Stomach smooth muscle (tissue), 2 donors: ENCODE measurements around the gene ZBTB16.

ENCODE experiments used
- H3K27ac ChIP-seq: one replicate; pipeline ENCODE4 v1.7.0; 2013; ENCODE audit warnings: mild to moderate bottlenecking, low read length, inconsistent platforms
- H3K27me3 ChIP-seq, 2 donors: one replicate each; pipeline ENCODE4 v1.7.0; 2013; ENCODE audit warnings: low read length in 2 of 2; ENCODE audit not compliant: insufficient read depth in 2 of 2, control insufficient read depth in 1 of 2
- H3K36me3 ChIP-seq, 2 donors: one replicate each; pipeline ENCODE4 v1.7.0; 2013; ENCODE audit warnings: low read length in 2 of 2; ENCODE audit not compliant: control insufficient read depth in 2 of 2, insufficient read depth in 2 of 2
- H3K4me1 ChIP-seq: one replicate; pipeline ENCODE4 v1.7.0; 2013; ENCODE audit warnings: low read length; ENCODE audit not compliant: control insufficient read depth, insufficient read depth
- H3K4me3 ChIP-seq, 2 donors: one replicate each; pipeline ENCODE4 v1.7.0; 2013; ENCODE audit warnings: low read length in 2 of 2
- H3K9ac ChIP-seq, 2 donors: one replicate each; pipeline ENCODE4 v1.7.0; 2013; ENCODE audit warnings: low read length in 2 of 2, mild to moderate bottlenecking in 1 of 2
- H3K9me3 ChIP-seq, 2 donors: one replicate each; pipeline ENCODE4 v1.7.0; 2013; ENCODE audit warnings: low read length in 2 of 2; ENCODE audit not compliant: control insufficient read depth in 2 of 2
- donor health status: healthy.
- donor health status: Pancreatic carcinoma.

Gene ZBTB16

GRCh38 chr11:114063829-114064201 lies 4.3 kb downstream of the ZBTB16 start:
- no peaks in the 10 kb centered on the region for H3K27me3 ChIP-seq
- no peak overlapping the region for H3K9ac ChIP-seq
- H3K9me3 ChIP-seq, result no peaks in the 10 kb centered on the region
- H3K4me1 ChIP-seq, result peaks cover 64% of the 10 kb centered on the region
- H3K36me3 ChIP-seq, result peaks cover 39 to 48% of the 10 kb centered on the region in 2 donors
- H3K4me3 ChIP-seq, result peak overlapping the region in 1 of 2 donors; percentile 62
- peak overlapping the region; percentile 100 for H3K27ac ChIP-seq

GRCh38 chr11:114064216-114064615 lies 4.7 kb downstream of the ZBTB16 start:
- H3K36me3 ChIP-seq, result peaks cover 39 to 50% of the 10 kb centered on the region in 2 donors
- peak overlapping the region in 1 of 2 donors; percentile 21 for H3K9ac ChIP-seq
- peaks cover 64% of the 10 kb centered on the region for H3K4me1 ChIP-seq
- H3K27me3 ChIP-seq, result no peaks in the 10 kb centered on the region
- H3K9me3 ChIP-seq, result no peaks in the 10 kb centered on the region
- no peak overlapping the region for H3K27ac ChIP-seq
- peak overlapping the region in 1 of 2 donors; percentile 62 for H3K4me3 ChIP-seq

- peaks cover 64% of the 10 kb centered on the region for H3K4me1 ChIP-seq
- no peaks in the 10 kb centered on the region for H3K27me3 ChIP-seq
- H3K4me3 ChIP-seq, result peak overlapping the region; percentile 52 to 62
- H3K27ac ChIP-seq, result no peak overlapping the region
- H3K36me3 ChIP-seq, result peaks cover 39 to 50% of the 10 kb centered on the region in 2 donors
- no peak overlapping the region for H3K9ac ChIP-seq
- H3K9me3 ChIP-seq, result no peaks in the 10 kb centered on the region
Observed at GRCh38 chr11:114065094-114065493, 5.6 kb downstream of the ZBTB16 start.

GRCh38 chr11:114066046-114066648 lies 6.6 kb downstream of the ZBTB16 start:
- Histone ChIP-seq H3K27ac (peak overlapping the region; percentile 18), H3K27me3 (no peaks in the 10 kb centered on the region), H3K36me3 (peaks cover 39 to 53% of the 10 kb centered on the region in 2 donors), H3K4me1 (peaks cover 67% of the 10 kb centered on the region), H3K9ac (no peak overlapping the region), H3K4me3 (peak overlapping the region; percentile 20 to 62), H3K9me3 (no peaks in the 10 kb centered on the region)

- H3K4me3 ChIP-seq, result peak overlapping the region in 1 of 2 donors; percentile 29
- H3K9me3 ChIP-seq, result no peaks in the 10 kb centered on the region
- no peak overlapping the region for H3K9ac ChIP-seq
- no peak overlapping the region for H3K27ac ChIP-seq
- peaks cover 36 to 48% of the 10 kb centered on the region in 2 donors for H3K36me3 ChIP-seq
- no peaks in the 10 kb centered on the region for H3K27me3 ChIP-seq
- peaks cover 74% of the 10 kb centered on the region for H3K4me1 ChIP-seq
Observed at GRCh38 chr11:114068327-114068726, 8.8 kb downstream of the ZBTB16 start.

- no peak overlapping the region for H3K4me3 ChIP-seq
- no peak overlapping the region for H3K27ac ChIP-seq
- H3K27me3 ChIP-seq, result no peaks in the 10 kb centered on the region
- H3K36me3 ChIP-seq, result peaks cover 16 to 32% of the 10 kb centered on the region in 2 donors
- peaks cover 65% of the 10 kb centered on the region for H3K4me1 ChIP-seq
- H3K9ac ChIP-seq, result no peak overlapping the region
- H3K9me3 ChIP-seq, result no peaks in the 10 kb centered on the region
Observed at GRCh38 chr11:114070464-114071139, 11.1 kb downstream of the ZBTB16 start.

GRCh38 chr11:114073007-114073827 lies 13.7 kb downstream of the ZBTB16 start:
- H3K27me3 ChIP-seq, result no peaks in the 10 kb centered on the region
- H3K27ac ChIP-seq, result no peak overlapping the region
- peaks cover 9 to 24% of the 10 kb centered on the region in 2 donors for H3K36me3 ChIP-seq
- H3K9ac ChIP-seq, result no peak overlapping the region
- H3K4me1 ChIP-seq, result peaks cover 66% of the 10 kb centered on the region
- H3K9me3 ChIP-seq, result no peaks in the 10 kb centered on the region
- peak overlapping the region in 1 of 2 donors; percentile 3 for H3K4me3 ChIP-seq

GRCh38 chr11:114073828-114074381 lies 14.4 kb downstream of the ZBTB16 start:
- H3K4me3 ChIP-seq, result peak overlapping the region in 1 of 2 donors; percentile 3
- H3K36me3 ChIP-seq, result peaks cover 5 to 20% of the 10 kb centered on the region in 2 donors
- H3K9me3 ChIP-seq, result no peaks in the 10 kb centered on the region
- H3K4me1 ChIP-seq, result peaks cover 65% of the 10 kb centered on the region
- no peak overlapping the region for H3K27ac ChIP-seq
- H3K27me3 ChIP-seq, result no peaks in the 10 kb centered on the region
- H3K9ac ChIP-seq, result no peak overlapping the region

- Histone ChIP-seq H3K36me3 (peaks cover 5 to 19% of the 10 kb centered on the region in 2 donors), H3K9ac (no peak overlapping the region), H3K4me1 (peaks cover 73% of the 10 kb centered on the region), H3K9me3 (no peaks in the 10 kb centered on the region), H3K4me3 (peak overlapping the region in 1 of 2 donors; percentile 40), H3K27me3 (no peaks in the 10 kb centered on the region), H3K27ac (no peak overlapping the region)
Observed at GRCh38 chr11:114074546-114075343, 15.2 kb downstream of the ZBTB16 start.

- no peak overlapping the region for H3K4me3 ChIP-seq
- peaks cover 77% of the 10 kb centered on the region for H3K4me1 ChIP-seq
- peaks cover 5 to 19% of the 10 kb centered on the region in 2 donors for H3K36me3 ChIP-seq
- H3K27ac ChIP-seq, result no peak overlapping the region
- no peaks in the 10 kb centered on the region for H3K27me3 ChIP-seq
- H3K9me3 ChIP-seq, result no peaks in the 10 kb centered on the region
- no peak overlapping the region for H3K9ac ChIP-seq
Observed at GRCh38 chr11:114075344-114075610, 15.8 kb downstream of the ZBTB16 start.
